ENCODE measurements around the gene FAM76B. TPM values are rescaled to one million over a fixed set of nuclear protein-coding genes. Genes with fewer than 3 reads are reported as not detected.

The FAM76B gene
- total and polyA plus RNA-seq, 9 of the 15 experiments (the other 6 are each of a cell fraction or from before 2014, with no cell fraction given) = 22.5 to 60.0 (median 35.0) TPM

GRCh38 chr11:95827696-95828095, 38.1 kb upstream of the FAM76B start (continued):
- TF ChIP-seq ARNT (IDR thresholded peaks at IDR 0.05) = no peak
- no peak for TF ChIP-seq MAFK (IDR thresholded peaks at IDR 0.05; ENCODE audit: low read length)
- TF ChIP-seq ERF (CRISPR knock-in tag; IDR thresholded peaks at IDR 0.05) = no peak
- no peak for TF ChIP-seq ZNF644 (tag; IDR thresholded peaks at IDR 0.05; ENCODE audit: low read depth)
- no peak for TF ChIP-seq POLR2B (IDR thresholded peaks at IDR 0.05; ENCODE audit: low read depth, partially characterized antibody)
- TF ChIP-seq, protein P1, sequence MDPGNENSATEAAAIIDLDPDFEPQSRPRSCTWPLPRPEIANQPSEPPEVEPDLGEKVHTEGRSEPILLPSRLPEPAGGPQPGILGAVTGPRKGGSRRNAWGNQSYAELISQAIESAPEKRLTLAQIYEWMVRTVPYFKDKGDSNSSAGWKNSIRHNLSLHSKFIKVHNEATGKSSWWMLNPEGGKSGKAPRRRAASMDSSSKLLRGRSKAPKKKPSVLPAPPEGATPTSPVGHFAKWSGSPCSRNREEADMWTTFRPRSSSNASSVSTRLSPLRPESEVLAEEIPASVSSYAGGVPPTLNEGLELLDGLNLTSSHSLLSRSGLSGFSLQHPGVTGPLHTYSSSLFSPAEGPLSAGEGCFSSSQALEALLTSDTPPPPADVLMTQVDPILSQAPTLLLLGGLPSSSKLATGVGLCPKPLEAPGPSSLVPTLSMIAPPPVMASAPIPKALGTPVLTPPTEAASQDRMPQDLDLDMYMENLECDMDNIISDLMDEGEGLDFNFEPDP (CRISPR knock-in tag; IDR thresholded peaks at IDR 0.05) = no peak

- BruUV-seq (replicated peaks) = no TSS peak
- TF ChIP-seq, protein P2, sequence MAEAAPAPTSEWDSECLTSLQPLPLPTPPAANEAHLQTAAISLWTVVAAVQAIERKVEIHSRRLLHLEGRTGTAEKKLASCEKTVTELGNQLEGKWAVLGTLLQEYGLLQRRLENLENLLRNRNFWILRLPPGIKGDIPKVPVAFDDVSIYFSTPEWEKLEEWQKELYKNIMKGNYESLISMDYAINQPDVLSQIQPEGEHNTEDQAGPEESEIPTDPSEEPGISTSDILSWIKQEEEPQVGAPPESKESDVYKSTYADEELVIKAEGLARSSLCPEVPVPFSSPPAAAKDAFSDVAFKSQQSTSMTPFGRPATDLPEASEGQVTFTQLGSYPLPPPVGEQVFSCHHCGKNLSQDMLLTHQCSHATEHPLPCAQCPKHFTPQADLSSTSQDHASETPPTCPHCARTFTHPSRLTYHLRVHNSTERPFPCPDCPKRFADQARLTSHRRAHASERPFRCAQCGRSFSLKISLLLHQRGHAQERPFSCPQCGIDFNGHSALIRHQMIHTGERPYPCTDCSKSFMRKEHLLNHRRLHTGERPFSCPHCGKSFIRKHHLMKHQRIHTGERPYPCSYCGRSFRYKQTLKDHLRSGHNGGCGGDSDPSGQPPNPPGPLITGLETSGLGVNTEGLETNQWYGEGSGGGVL (CRISPR knock-in tag; IDR thresholded peaks at IDR 0.05) = no peak
- TF ChIP-seq ARHGAP35 (IDR thresholded peaks at IDR 0.05; ENCODE audit: partially characterized antibody) = no peak
- TF ChIP-seq PHB (CRISPR knock-in tag; IDR thresholded peaks at IDR 0.05) = no peak
- TF ChIP-seq SAFB (IDR thresholded peaks at IDR 0.05; ENCODE audit: borderline replicate concordance, low read depth, low read length) = no peak
- no peak overlapping the region for H3K4me3 ChIP-seq
- H3K36me3 ChIP-seq (ENCODE audit: control insufficient read depth, insufficient read depth, low read length) = peaks cover 66% of the 10 kb centered on the region
- no peak overlapping the region for H2AFZ ChIP-seq (ENCODE audit: low read depth, low read length)
- ChIA-PET POLR2A (no interaction called here), CTCF (ENCODE audit: low intra/inter-chr PET ratio) (no interaction called here)
- H3K9me1 ChIP-seq (ENCODE audit: control insufficient read depth, insufficient read depth, low read length) = no peaks in the 10 kb centered on the region
- no peak overlapping the region for H3K4me2 ChIP-seq (ENCODE audit: insufficient read depth, low read length)
- H3K4me1 ChIP-seq (replicated peaks in 1 of 2; ENCODE audit: control insufficient read depth in 2 of 2, insufficient read depth in 2 of 2, low read length in 2 of 2) = no peaks in the 10 kb centered on the region
- FAIRE-seq = no peak
- WGBS (ENCODE audit: insufficient coverage, low coverage, missing lambda C conversion rate) = 48% methylated on average over 2 of the region's 2 CpGs
- ATAC-seq = no peak
- no peaks in the 10 kb centered on the region for H3K27me3 ChIP-seq (ENCODE audit: control insufficient read depth in 2 of 2, insufficient read depth in 2 of 2, low read length in 2 of 2)
- H3K27ac ChIP-seq (ENCODE audit: extremely low read depth, low read depth, low read length) = no peak overlapping the region
- no peaks in the 10 kb centered on the region for H4K20me1 ChIP-seq (replicated peaks; ENCODE audit: control insufficient read depth, insufficient read depth, low read length)
- no peak for DNase-seq (ENCODE audit: extremely low read depth in 1 of 4, low spot score in 3 of 4)
- no peak overlapping the region for H3K9ac ChIP-seq (ENCODE audit: insufficient read depth in 1 of 2, low read depth in 2 of 2, low read length in 2 of 2)
- in situ Hi-C loops (cut with MboI) = no loop called here
- intact Hi-C loops (cut with micrococcal nuclease) = no loop called here
- no peaks in the 10 kb centered on the region for H3K9me3 ChIP-seq (replicated peaks; ENCODE audit: control insufficient read depth, insufficient read depth, low read depth, low read length)
- no peaks in the 10 kb centered on the region for H3K79me2 ChIP-seq (ENCODE audit: control insufficient read depth, insufficient read depth, low read length)
These were observed 32.1 kb upstream of the FAM76B start for GRCh38 chr11:95821640-95822039.

Measured in K562 (cell line).